ENCODE results near the gene PTMA.

GRCh38 chr2:231673348-231673770, 35.0 kb upstream of the PTMA start:
- peak in 1 of 2 donors; percentile 11 for TF ChIP-seq POLR2A (IDR thresholded peaks at IDR 0.05)
- TF ChIP-seq, protein P1, sequence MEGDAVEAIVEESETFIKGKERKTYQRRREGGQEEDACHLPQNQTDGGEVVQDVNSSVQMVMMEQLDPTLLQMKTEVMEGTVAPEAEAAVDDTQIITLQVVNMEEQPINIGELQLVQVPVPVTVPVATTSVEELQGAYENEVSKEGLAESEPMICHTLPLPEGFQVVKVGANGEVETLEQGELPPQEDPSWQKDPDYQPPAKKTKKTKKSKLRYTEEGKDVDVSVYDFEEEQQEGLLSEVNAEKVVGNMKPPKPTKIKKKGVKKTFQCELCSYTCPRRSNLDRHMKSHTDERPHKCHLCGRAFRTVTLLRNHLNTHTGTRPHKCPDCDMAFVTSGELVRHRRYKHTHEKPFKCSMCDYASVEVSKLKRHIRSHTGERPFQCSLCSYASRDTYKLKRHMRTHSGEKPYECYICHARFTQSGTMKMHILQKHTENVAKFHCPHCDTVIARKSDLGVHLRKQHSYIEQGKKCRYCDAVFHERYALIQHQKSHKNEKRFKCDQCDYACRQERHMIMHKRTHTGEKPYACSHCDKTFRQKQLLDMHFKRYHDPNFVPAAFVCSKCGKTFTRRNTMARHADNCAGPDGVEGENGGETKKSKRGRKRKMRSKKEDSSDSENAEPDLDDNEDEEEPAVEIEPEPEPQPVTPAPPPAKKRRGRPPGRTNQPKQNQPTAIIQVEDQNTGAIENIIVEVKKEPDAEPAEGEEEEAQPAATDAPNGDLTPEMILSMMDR (IDR thresholded peaks at IDR 0.05) = no peak

Data from heart left ventricle (tissue), 13 donors.